Trophoblast cell (in vitro differentiated cells and primary cell): ENCODE data around the gene EFCAB11.

Source experiments
- DNase-seq, 2 donors: peaks; one replicate each; pipeline ENCODE4 v3.0.0-alpha.2; 2016
- H2AFZ ChIP-seq: 2 replicates; pipeline ENCODE4 v1.6.1; 2013; ENCODE audit warnings: low read length, moderate library complexity, mild to moderate bottlenecking; ENCODE audit not compliant: insufficient read depth, poor library complexity
- H2AK5ac ChIP-seq: 2 replicates; pipeline ENCODE4 v1.6.1; 2013; ENCODE audit warnings: mild to moderate bottlenecking, low read length
- H2BK120ac ChIP-seq: 2 replicates; pipeline ENCODE4 v1.6.1; 2013; ENCODE audit warnings: low read length, mild to moderate bottlenecking, moderate library complexity; ENCODE audit not compliant: insufficient read depth, poor library complexity
- H2BK12ac ChIP-seq: 2 replicates; pipeline ENCODE4 v1.6.1; 2013; ENCODE audit warnings: mild to moderate bottlenecking, low read length, moderate library complexity
- H2BK5ac ChIP-seq: 2 replicates; pipeline ENCODE4 v1.6.1; 2013; ENCODE audit warnings: low read length, low read depth, moderate library complexity, mild to moderate bottlenecking; ENCODE audit not compliant: poor library complexity
- H3K14ac ChIP-seq: 2 replicates; pipeline ENCODE4 v1.6.1; 2013; ENCODE audit warnings: mild to moderate bottlenecking, low read length
- H3K18ac ChIP-seq: 2 replicates; pipeline ENCODE4 v1.6.1; 2013; ENCODE audit warnings: mild to moderate bottlenecking, low read length
- H3K23ac ChIP-seq: 2 replicates; pipeline ENCODE4 v1.6.1; 2013; ENCODE audit warnings: low read length
- H3K27ac ChIP-seq: 2 replicates; pipeline ENCODE4 v1.5.1; 2013; ENCODE audit warnings: low read depth, mild to moderate bottlenecking, inconsistent platforms, low read length, moderate library complexity
- H3K27me3 ChIP-seq: 2 replicates; pipeline ENCODE4 v1.6.1; 2013; ENCODE audit warnings: inconsistent platforms, mild to moderate bottlenecking, low read length, moderate library complexity; ENCODE audit not compliant: insufficient read depth
- H3K36me3 ChIP-seq, 2 experiments: 1 replicate in 1 of 2; 2 replicates in 1 of 2; pipeline ENCODE4 v1.6.1; 2013; ENCODE audit warnings: low read length in 2 of 2, mild to moderate bottlenecking in 2 of 2, moderate library complexity in 1 of 2; ENCODE audit not compliant: insufficient read depth in 2 of 2, control insufficient read depth in 1 of 2
- H3K4ac ChIP-seq: 2 replicates; pipeline ENCODE4 v1.6.1; 2013; ENCODE audit warnings: low read depth, mild to moderate bottlenecking, low read length, moderate library complexity
- H3K4me1 ChIP-seq, 2 experiments: 1 replicate in 1 of 2; 2 replicates in 1 of 2; pipeline ENCODE4 v1.6.1; 2013; ENCODE audit warnings: low read length in 2 of 2, mild to moderate bottlenecking in 2 of 2, moderate library complexity in 1 of 2; ENCODE audit not compliant: insufficient read depth in 2 of 2, control insufficient read depth in 1 of 2
- H3K4me2 ChIP-seq: 2 replicates; pipeline ENCODE4 v1.6.1; 2013; ENCODE audit warnings: inconsistent platforms, mild to moderate bottlenecking, low read length, moderate library complexity
- H3K4me3 ChIP-seq: 2 replicates; pipeline ENCODE4 v1.5.1; 2013; ENCODE audit warnings: mild to moderate bottlenecking, low read depth, low read length, inconsistent platforms
- H3K79me1 ChIP-seq: one replicate; pipeline ENCODE4 v1.6.1; 2013; ENCODE audit warnings: low read length
- H3K79me2 ChIP-seq: 2 replicates; pipeline ENCODE4 v1.6.1; 2013; ENCODE audit warnings: low read length, mild to moderate bottlenecking; ENCODE audit not compliant: control insufficient read depth, insufficient read depth, poor library complexity
- H3K9ac ChIP-seq: 2 replicates; pipeline ENCODE4 v1.6.1; 2013; ENCODE audit warnings: mild to moderate bottlenecking, low read length
- H3K9me3 ChIP-seq: 2 replicates; pipeline ENCODE4 v1.6.1; 2013; ENCODE audit warnings: low read depth, mild to moderate bottlenecking, control low read depth, inconsistent platforms, low read length; ENCODE audit not compliant: insufficient read depth
- H4K12ac ChIP-seq: 2 replicates; pipeline ENCODE4 v1.6.1; 2013; ENCODE audit warnings: low read depth, mild to moderate bottlenecking, low read length, moderate library complexity
- H4K8ac ChIP-seq: 2 replicates; pipeline ENCODE4 v1.6.1; 2013; ENCODE audit warnings: low read depth, mild to moderate bottlenecking, low read length, moderate library complexity
- H4K91ac ChIP-seq: one replicate; pipeline ENCODE4 v1.6.1; 2013; ENCODE audit warnings: low read depth, mild to moderate bottlenecking, low read length, moderate library complexity
- WGBS: extraction: QIAGEN DNeasy Blood & Tissue Kit; methylation state at CpG from one replicate; pipeline ENCODE4 v1.1.7; 2013; ENCODE audit warnings: missing lambda C conversion rate; ENCODE audit not compliant: insufficient read length, insufficient coverage; ENCODE audit errors: extremely low coverage; 5-methylcytosine and 5-hydroxymethylcytosine counted together

EFCAB11 gene

DNA sequence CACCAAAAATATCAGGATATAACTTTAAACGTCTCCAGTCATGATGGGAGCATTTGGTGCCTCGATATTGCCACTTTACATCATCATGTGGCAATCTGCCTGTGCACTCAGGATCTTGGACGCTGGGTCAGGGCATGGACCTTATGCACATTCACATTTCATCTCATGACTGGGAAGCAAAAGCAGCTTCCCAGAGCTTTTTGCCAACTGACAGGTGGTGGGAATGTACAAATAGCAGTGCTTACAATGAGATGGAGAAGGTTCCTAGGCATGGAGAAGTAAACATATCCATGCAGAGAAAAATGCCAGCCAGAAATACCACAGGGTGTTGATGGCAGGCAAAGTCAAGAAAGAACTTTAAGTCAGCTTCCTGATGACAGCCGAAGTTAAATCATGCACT lies 30.3 kb downstream of the EFCAB11 start:
- H3K27me3 ChIP-seq = no peaks in the 10 kb centered on the region
- no peak overlapping the region for H2BK120ac ChIP-seq
- H2BK12ac ChIP-seq = no peak overlapping the region
- no peaks in the 10 kb centered on the region for H3K79me2 ChIP-seq
- H4K8ac ChIP-seq = no peak overlapping the region
- no peak overlapping the region for H3K14ac ChIP-seq
- DNase-seq = no peak
- no peak overlapping the region for H2BK5ac ChIP-seq
- H3K9me3 ChIP-seq = no peaks in the 10 kb centered on the region
- no peak overlapping the region for H4K12ac ChIP-seq
- WGBS = no CpG with 5 or more reads among the region's 4 CpGs
- H3K4me1 ChIP-seq = no peaks in the 10 kb centered on the region
- no peak overlapping the region for H3K9ac ChIP-seq
- peaks cover 0 to 2% of the 10 kb centered on the region in 2 experiments for H3K36me3 ChIP-seq
- no peak overlapping the region for H3K4me2 ChIP-seq
- H2AK5ac ChIP-seq = no peak overlapping the region
- H4K91ac ChIP-seq = no peak overlapping the region
- H3K4ac ChIP-seq = no peak overlapping the region
- no peak overlapping the region for H3K23ac ChIP-seq
- H3K18ac ChIP-seq = no peak overlapping the region
- H2AFZ ChIP-seq = no peak overlapping the region
- H3K79me1 ChIP-seq = no peaks in the 10 kb centered on the region
- H3K4me3 ChIP-seq = no peak overlapping the region
- H3K27ac ChIP-seq = no peak overlapping the region

DNA sequence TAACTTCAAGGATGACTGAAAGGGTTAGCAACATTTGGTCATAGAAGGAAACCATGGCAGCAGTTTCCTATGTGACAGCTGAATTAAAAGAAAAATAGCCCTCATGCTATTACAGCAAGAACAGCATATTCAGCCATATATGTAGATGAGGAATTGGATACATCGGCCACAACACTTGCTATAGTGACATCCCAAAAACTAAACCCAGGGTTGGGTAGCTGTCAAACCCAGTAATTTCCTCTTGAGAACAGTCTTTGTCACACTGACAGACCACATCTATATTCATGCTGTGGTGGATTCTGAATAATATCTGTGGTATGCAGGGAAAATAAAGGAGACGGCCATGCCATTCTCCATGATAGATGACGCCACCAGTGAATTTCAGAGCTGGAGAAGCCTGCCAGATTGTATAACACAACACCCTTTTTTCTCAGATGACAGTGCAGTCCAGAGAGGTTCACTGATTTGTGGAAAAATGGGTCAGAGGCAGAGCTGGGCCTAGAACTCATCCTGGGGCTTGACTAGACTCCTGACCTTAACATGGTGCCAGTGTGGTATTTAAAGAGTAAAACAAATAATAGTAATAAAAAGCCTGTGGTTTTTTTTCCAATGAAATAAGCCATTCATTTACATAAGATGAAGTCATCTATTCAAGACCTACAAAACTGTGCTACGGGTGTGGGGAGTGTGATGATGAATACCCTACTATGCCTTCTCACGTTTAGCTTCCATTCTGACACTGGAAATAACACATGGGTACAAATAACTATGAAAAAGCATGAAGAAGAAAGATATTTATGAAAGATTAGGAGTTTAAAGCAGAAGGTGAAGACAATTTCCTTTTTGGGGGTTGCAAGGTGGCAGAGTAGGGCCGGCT lies 32.3 kb downstream of the EFCAB11 start:
- H3K27me3 ChIP-seq = no peaks in the 10 kb centered on the region
- H3K9ac ChIP-seq = no peak overlapping the region
- H3K36me3 ChIP-seq = peaks cover 0 to 2% of the 10 kb centered on the region in 2 experiments
- no peak overlapping the region for H2AFZ ChIP-seq
- H3K4me1 ChIP-seq = no peaks in the 10 kb centered on the region
- H3K4ac ChIP-seq = no peak overlapping the region
- no peaks in the 10 kb centered on the region for H3K9me3 ChIP-seq
- peak in 1 of 2 donors; percentile 22 for DNase-seq
- H2BK12ac ChIP-seq = no peak overlapping the region
- no peak overlapping the region for H3K27ac ChIP-seq
- H3K4me2 ChIP-seq = no peak overlapping the region
- no peak overlapping the region for H2AK5ac ChIP-seq
- no peak overlapping the region for H3K14ac ChIP-seq
- no peaks in the 10 kb centered on the region for H3K79me1 ChIP-seq
- no peak overlapping the region for H2BK120ac ChIP-seq
- H4K91ac ChIP-seq = no peak overlapping the region
- H3K4me3 ChIP-seq = no peak overlapping the region
- H4K12ac ChIP-seq = no peak overlapping the region
- H3K79me2 ChIP-seq = no peaks in the 10 kb centered on the region
- no CpG with 5 or more reads among the region's 6 CpGs for WGBS
- H3K18ac ChIP-seq = no peak overlapping the region
- no peak overlapping the region for H3K23ac ChIP-seq
- H4K8ac ChIP-seq = no peak overlapping the region
- no peak overlapping the region for H2BK5ac ChIP-seq

DNA sequence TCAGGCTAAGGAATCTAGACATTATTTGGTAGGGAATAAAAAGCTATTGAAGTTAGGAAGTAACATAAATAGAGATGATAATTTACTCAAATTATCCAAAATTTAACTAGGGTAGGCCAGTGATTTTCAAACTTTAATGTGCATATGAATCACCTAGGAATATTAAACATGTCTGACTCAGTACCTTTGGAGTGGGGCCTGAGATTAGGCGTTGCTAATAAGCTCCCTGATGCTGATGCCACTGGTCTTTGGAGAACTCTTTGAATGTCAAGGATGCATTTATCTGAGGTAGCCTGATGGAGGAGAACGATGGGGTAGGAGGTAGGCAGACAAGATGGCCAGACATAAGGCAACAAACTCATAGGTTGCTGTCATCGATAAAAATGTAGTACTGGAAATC lies 33.2 kb downstream of the EFCAB11 start:
- no peak overlapping the region for H3K4me3 ChIP-seq
- no peaks in the 10 kb centered on the region for H3K9me3 ChIP-seq
- H3K79me1 ChIP-seq = no peaks in the 10 kb centered on the region
- no peak overlapping the region for H4K91ac ChIP-seq
- H3K79me2 ChIP-seq = no peaks in the 10 kb centered on the region
- H2AFZ ChIP-seq = no peak overlapping the region
- H4K8ac ChIP-seq = no peak overlapping the region
- H3K4me1 ChIP-seq = no peaks in the 10 kb centered on the region
- no peak overlapping the region for H3K23ac ChIP-seq
- no CpG with 5 or more reads among the region's 3 CpGs for WGBS
- H2AK5ac ChIP-seq = no peak overlapping the region
- H3K4ac ChIP-seq = no peak overlapping the region
- H3K18ac ChIP-seq = no peak overlapping the region
- H3K27me3 ChIP-seq = no peaks in the 10 kb centered on the region
- peaks cover 0 to 2% of the 10 kb centered on the region in 2 experiments for H3K36me3 ChIP-seq
- H2BK12ac ChIP-seq = no peak overlapping the region
- no peak overlapping the region for H3K27ac ChIP-seq
- H4K12ac ChIP-seq = no peak overlapping the region
- H3K4me2 ChIP-seq = no peak overlapping the region
- H3K9ac ChIP-seq = no peak overlapping the region
- H2BK5ac ChIP-seq = no peak overlapping the region
- DNase-seq = no peak
- H3K14ac ChIP-seq = no peak overlapping the region
- H2BK120ac ChIP-seq = no peak overlapping the region

DNA sequence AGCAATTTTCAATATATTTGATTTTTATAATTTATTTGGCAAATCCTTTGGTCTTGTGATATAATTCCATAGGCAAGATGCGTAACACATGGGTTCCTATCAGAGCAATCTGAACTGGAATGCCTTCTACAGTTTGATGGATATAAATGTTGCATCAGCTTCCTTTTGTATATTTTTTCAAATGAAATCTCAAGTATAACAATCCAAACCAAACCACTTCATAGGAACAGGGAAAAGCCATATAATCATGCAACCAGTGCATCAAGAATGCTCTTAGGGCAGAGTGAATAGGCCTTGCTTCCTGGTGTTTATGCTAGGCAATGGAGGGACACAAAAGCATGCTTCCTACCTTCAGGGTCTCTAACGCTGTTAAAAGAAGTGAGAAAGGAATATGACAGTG lies 34.5 kb downstream of the EFCAB11 start:
- H3K4ac ChIP-seq = no peak overlapping the region
- no peak overlapping the region for H3K4me3 ChIP-seq
- H2BK5ac ChIP-seq = no peak overlapping the region
- H3K27me3 ChIP-seq = no peaks in the 10 kb centered on the region
- no peak overlapping the region for H3K4me2 ChIP-seq
- no peak overlapping the region for H3K18ac ChIP-seq
- H3K9ac ChIP-seq = no peak overlapping the region
- H4K8ac ChIP-seq = no peak overlapping the region
- no peaks in the 10 kb centered on the region for H3K79me1 ChIP-seq
- H4K91ac ChIP-seq = no peak overlapping the region
- H2AFZ ChIP-seq = no peak overlapping the region
- no peak overlapping the region for H3K23ac ChIP-seq
- H4K12ac ChIP-seq = no peak overlapping the region
- no peak overlapping the region for H2AK5ac ChIP-seq
- H3K79me2 ChIP-seq = no peaks in the 10 kb centered on the region
- no peak overlapping the region for H2BK12ac ChIP-seq
- H3K9me3 ChIP-seq = no peaks in the 10 kb centered on the region
- H3K27ac ChIP-seq = no peak overlapping the region
- H3K36me3 ChIP-seq = peaks cover 0 to 2% of the 10 kb centered on the region in 2 experiments
- no peak overlapping the region for H2BK120ac ChIP-seq
- no peak for DNase-seq
- WGBS = no CpG with 5 or more reads among the region's 2 CpGs
- H3K14ac ChIP-seq = no peak overlapping the region
- H3K4me1 ChIP-seq = no peaks in the 10 kb centered on the region
